GM23338 (cell line): Measurements from ENCODE around the gene SLC37A3. TPM values are rescaled to one million over a fixed set of nuclear protein-coding genes. Genes with fewer than 3 reads are reported as not detected.

Source experiments
- ATAC-seq: fragments of 200-7000 bp; cut with Tn5 transposase; 3 replicates; pipeline ENCODE4 v1.9.1; 2020
- DNase-seq: peaks from one replicate; pipeline ENCODE4 v3.0.0-alpha.2; 2015; ENCODE audit warnings: low spot score
- H2AFZ ChIP-seq: fragments of 200-600 bp; sonication (generic); 2 replicates; pipeline ENCODE4 v1.8.0; 2016; ENCODE audit warnings: antibody characterized with exemption, mild to moderate bottlenecking, moderate library complexity
- H3F3A ChIP-seq: fragments of 200-600 bp; sonication (generic); replicated peaks from 2 replicates; pipeline ENCODE4 v1.8.0; 2017; ENCODE audit warnings: antibody characterized with exemption, mixed run types, low read depth
- H3K27ac ChIP-seq: fragments of 200-600 bp; sonication (generic); 2 replicates; pipeline ENCODE4 v1.6.1; 2016; ENCODE audit warnings: low read depth
- H3K27me3 ChIP-seq: fragments of 200-600 bp; sonication (generic); 2 replicates; pipeline ENCODE4 v1.8.0; 2016; ENCODE audit warnings: mild to moderate bottlenecking, mixed run types, moderate library complexity; ENCODE audit not compliant: insufficient read depth
- H3K36me3 ChIP-seq: fragments of 200-600 bp; sonication (generic); 2 replicates; pipeline ENCODE4 v1.8.0; 2016; ENCODE audit warnings: mild to moderate bottlenecking; ENCODE audit not compliant: insufficient read depth
- H3K4me1 ChIP-seq: fragments of 200-600 bp; sonication (generic); 2 replicates; pipeline ENCODE4 v1.8.0; 2016; ENCODE audit warnings: mild to moderate bottlenecking, moderate library complexity; ENCODE audit not compliant: insufficient read depth
- H3K4me2 ChIP-seq: fragments of 200-600 bp; sonication (generic); 2 replicates; pipeline ENCODE4 v1.7.1; 2017; ENCODE audit warnings: mixed run types
- H3K4me3 ChIP-seq: fragments of 200-600 bp; sonication (generic); 2 replicates; pipeline ENCODE4 v1.6.1; 2016; ENCODE audit warnings: mixed run types
- H3K79me2 ChIP-seq: fragments of 200-600 bp; sonication (generic); replicated peaks from 2 replicates; pipeline ENCODE4 v1.8.0; 2017; ENCODE audit warnings: mild to moderate bottlenecking; ENCODE audit not compliant: insufficient read depth
- H3K9me2 ChIP-seq: fragments of 200-600 bp; sonication (generic); 2 replicates; pipeline ENCODE4 v1.8.0; 2017; ENCODE audit not compliant: insufficient read depth
- H4K20me1 ChIP-seq: fragments of 200-600 bp; sonication (generic); replicated peaks from 2 replicates; pipeline ENCODE4 v1.8.0; 2017; ENCODE audit warnings: mild to moderate bottlenecking; ENCODE audit not compliant: insufficient read depth
- H3K27ac Mint-ChIP-seq: 2 replicates; pipeline ENCODE4 v1.8.0; 2020; ENCODE audit warnings: inconsistent platforms, mild to moderate bottlenecking, moderate library complexity, mixed read lengths
- H3K27me3 Mint-ChIP-seq: 3 replicates; pipeline ENCODE4 v1.8.0; 2022; ENCODE audit warnings: low read depth, mild to moderate bottlenecking, moderate library complexity, mixed read lengths, inconsistent platforms; ENCODE audit not compliant: insufficient read depth, poor library complexity
- H3K36me3 Mint-ChIP-seq: 3 replicates; pipeline ENCODE4 v1.8.0; 2021; ENCODE audit warnings: low read depth, mild to moderate bottlenecking, inconsistent platforms, moderate library complexity, mixed read lengths
- H3K4me1 Mint-ChIP-seq: 3 replicates; pipeline ENCODE4 v1.8.0; 2020; ENCODE audit warnings: mild to moderate bottlenecking, inconsistent platforms, mixed read lengths
- H3K4me3 Mint-ChIP-seq: 3 replicates; pipeline ENCODE4 v1.8.0; 2021; ENCODE audit warnings: moderate library complexity, mild to moderate bottlenecking, inconsistent platforms, mixed read lengths
- H3K9me3 Mint-ChIP-seq: 3 replicates; pipeline ENCODE4 v1.8.0; 2020; ENCODE audit warnings: moderate library complexity, mild to moderate bottlenecking, inconsistent platforms, mixed read lengths
- CREB1 ChIP-seq: fragments of 250-450 bp; sonication (Bioruptor Pico); IDR thresholded peaks from 2 replicates; pipeline ENCODE4 v1.5.0; 2020; ENCODE audit warnings: low read depth, mild to moderate bottlenecking, moderate library complexity
- CTCF ChIP-seq, 2 experiments: fragments of 200-600 bp in 1 of 2; sonication (generic) in 1 of 2; conservative IDR thresholded peaks; 2 replicates each; pipeline versions ENCODE4 v1.5.1 to v1.6.1; 2016 to 2017; ENCODE audit warnings: antibody characterized with exemption in 2 of 2, low read depth in 2 of 2, mild to moderate bottlenecking in 2 of 2, moderate library complexity in 1 of 2
- ETS1 ChIP-seq: IDR thresholded peaks from 2 replicates; pipeline ENCODE4 v1.6.1; 2016; ENCODE audit warnings: antibody characterized with exemption
- JUNB ChIP-seq: IDR thresholded peaks from one replicate; pipeline ENCODE4 v1.6.1; 2016; ENCODE audit warnings: antibody characterized with exemption; ENCODE audit not compliant: unreplicated experiment
- POLR2AphosphoS5 ChIP-seq: IDR thresholded peaks from 2 replicates; pipeline ENCODE4 v1.6.1; 2016; ENCODE audit warnings: antibody characterized with exemption, low read depth
- STAT1 ChIP-seq: IDR thresholded peaks from one replicate; pipeline ENCODE4 v1.6.1; 2016; ENCODE audit warnings: antibody characterized with exemption; ENCODE audit not compliant: unreplicated experiment
- ZNF331 ChIP-seq: fragments of 250-450 bp; sonication (Bioruptor Pico); IDR thresholded peaks from 2 replicates; pipeline ENCODE4 v1.5.0; 2020; ENCODE audit warnings: low read depth, mild to moderate bottlenecking, moderate library complexity
- ZNF462 ChIP-seq: fragments of 250-450 bp; sonication (Bioruptor Pico); IDR thresholded peaks from 2 replicates; pipeline ENCODE4 v1.5.0; 2020; ENCODE audit warnings: mild to moderate bottlenecking, moderate library complexity
- long read RNA-seq: library from polyadenylated mRNA; unstranded; transcript quantifications from one replicate; pipeline ENCODE4 v2.0.0, GENCODE V29; 2020; ENCODE audit not compliant: unreplicated experiment
- polyA plus RNA-seq: library from polyadenylated mRNA; unstranded; fragments of >200 nt; fragmentation: Nextera tagmentation; extraction: Ambion mirVana; gene quantifications from 2 replicates; pipeline ENCODE4 v1.2.1, GENCODE V29; 2016
- total RNA-seq: library from RNA; depleted of rRNA; stranded (reverse); fragments of >200 nt; shearing (Covaris generic); gene quantifications from 2 replicates; pipeline ENCODE4 v1.2.3, GENCODE V29; 2014; rRNA removed

SLC37A3 gene
- total RNA-seq (86.2 and 87.4 TPM in 2 replicates), polyA plus RNA-seq (29.0 and 35.6 TPM in 2 replicates)
- long read RNA-seq, partial matches to known transcripts: 1 of 13 reads
- long read RNA-seq, other reads (novel, unspliced or antisense): 7 of 13 reads

- TF ChIP-seq CREB1 (CRISPR knock-in tag) (peak; percentile 72), JUNB (no peak), ETS1 (peak; percentile 92), POLR2AphosphoS5 (peak; percentile 96), CTCF (conservative IDR thresholded peaks at IDR 0.05; ENCODE audit: low read depth in 2 of 2) (no peak)
- ATAC-seq: peak; percentile 96
- Histone ChIP-seq H4K20me1 (peaks cover 19% of the 10 kb centered on the region), H2AFZ (peak within 1 kb of the TSS; percentile 25; the same call in 1 of the 2 replicates), H3F3A (no peaks in the 10 kb centered on the region), H3K4me1 (peaks cover 4% of the 10 kb centered on the region), H3K79me2 (peaks cover 50% of the 10 kb centered on the region), H3K27me3 (no peaks in the 10 kb centered on the region), H3K36me3 (no peaks in the 10 kb centered on the region), H3K4me2 (peak within 1 kb of the TSS; percentile 71), H3K27ac (no peak within 1 kb of the TSS), H3K9me2 (no peaks in the 10 kb centered on the region), H3K4me3 (peak within 1 kb of the TSS; percentile 77)
- Mint-ChIP-seq H3K4me3 (peak within 1 kb of the TSS; percentile 91), H3K27ac (no peak within 1 kb of the TSS), H3K27me3 (peaks cover 2% of the 10 kb centered on the region), H3K4me1 (peaks cover 16% of the 10 kb centered on the region), H3K36me3 (peaks cover 4% of the 10 kb centered on the region; the same call in 1 of the 3 replicates), H3K9me3 (no peaks in the 10 kb centered on the region)
- DNase-seq: peak; percentile 96
Measured at GRCh38 chr7:140397784-140398750, at the start of gene SLC37A3. SLC37A3 (minus strand) TSS chr7:140398530; CDS start chr7:140382526, 16,004 bp downstream.

- ATAC-seq: peak; percentile 14; the same call in 2 of the 3 replicates
- H3K4me3 ChIP-seq: no peak overlapping the region
- 0 out of 2 replicates have a peak, but pooled peaks cover 4% of the 10 kb centered on the region for H3K36me3 ChIP-seq
- peaks cover 44% of the 10 kb centered on the region for H3K4me1 ChIP-seq
- H4K20me1 ChIP-seq: no peaks in the 10 kb centered on the region; the same call in 1 of the 2 replicates
- H2AFZ ChIP-seq: no peak overlapping the region
- no peaks in the 10 kb centered on the region for H3K27me3 ChIP-seq
- Mint-ChIP-seq H3K4me1 (peaks cover 53% of the 10 kb centered on the region), H3K27me3 (peaks cover 8% of the 10 kb centered on the region), H3K36me3 (peaks cover 24% of the 10 kb centered on the region), H3K9me3 (no peaks in the 10 kb centered on the region; the same call in 2 of the 3 replicates), H3K4me3 (no peak overlapping the region), H3K27ac (peak overlapping the region; percentile 80)
- H3K9me2 ChIP-seq: no peaks in the 10 kb centered on the region
- peaks cover 15% of the 10 kb centered on the region; the same call in 1 of the 2 replicates for H3F3A ChIP-seq
- H3K79me2 ChIP-seq: peaks cover 6% of the 10 kb centered on the region; the same call in 1 of the 2 replicates
- no peak for DNase-seq
- peak overlapping the region; percentile 9; the same call in 1 of the 2 replicates for H3K27ac ChIP-seq
- no peak for TF ChIP-seq STAT1
- peak; percentile 84; the same call in 1 of the 2 replicates for TF ChIP-seq ZNF462 (CRISPR knock-in tag)
- no peak for TF ChIP-seq ZNF331 (CRISPR knock-in tag)
- peak overlapping the region; percentile 11 for H3K4me2 ChIP-seq
Measured at GRCh38 chr7:140447841-140448240, 49.5 kb upstream of the SLC37A3 start.
